ENCODE measurements around the gene DUSP28. TPM values are rescaled to one million over a fixed set of nuclear protein-coding genes. Genes with fewer than 3 reads are reported as not detected.
A peak's percentile ranks its signal among the peaks of the same experiment; 100 is the strongest.

The DUSP28 gene
- total RNA-seq, 2 donors from 2014 or later = 1.4 to 2.8 TPM

- no peaks in the 10 kb centered on the region for H3K27me3 Mint-ChIP-seq (ENCODE audit: insufficient read depth)
- no peak for TF ChIP-seq CTCF (conservative IDR thresholded peaks at IDR 0.05)
These were observed 25.6 kb downstream of the DUSP28 start for GRCh38 chr2:240585681-240586197.

GRCh38 chr2:240586198-240586918, 26.2 kb downstream of the DUSP28 start, which contains the start of gene CAPN10:
TSS of gene CAPN10 (plus strand) at chr2:240586734. CDS start at chr2:240586912, 178 bp downstream.
- Mint-ChIP-seq H3K9me3 (no peaks in the 10 kb centered on the region), H3K36me3 (ENCODE audit: low read depth) (peaks cover 22% of the 10 kb centered on the region), H3K4me3 (peak within 1 kb of the TSS; percentile 93), H3K27me3 (ENCODE audit: insufficient read depth) (no peaks in the 10 kb centered on the region), H3K4me1 (peaks cover 23% of the 10 kb centered on the region), H3K27ac (peak within 1 kb of the TSS; percentile 95)
- Histone ChIP-seq H3K4me1 (ENCODE audit: control insufficient read depth, insufficient read depth, low read length) (peaks cover 9% of the 10 kb centered on the region), H3K9me3 (ENCODE audit: control insufficient read depth, low read length) (no peaks in the 10 kb centered on the region), H3K9ac (ENCODE audit: extremely low read depth, low read length, poor library complexity, severe bottlenecking) (peak within 1 kb of the TSS; percentile 81), H3K27me3 (ENCODE audit: control insufficient read depth, insufficient read depth, low read length, poor library complexity, severe bottlenecking) (no peaks in the 10 kb centered on the region), H3K27ac (ENCODE audit: low read depth, low read length) (peak within 1 kb of the TSS; percentile 66), H3K36me3 (ENCODE audit: control insufficient read depth, insufficient read depth, low read length) (peaks cover 27% of the 10 kb centered on the region), H3K4me3 (ENCODE audit: low read length) (peak within 1 kb of the TSS; percentile 93)
- 0% methylated on average over 47 to 88 of the region's 88 CpGs for WGBS, 2 experiments (ENCODE audit: insufficient coverage in 1 of 2, insufficient read length in 1 of 2)
- TF ChIP-seq CTCF (conservative IDR thresholded peaks at IDR 0.05) = no peak
- peak; percentile 99 for DNase-seq

More at GRCh38 chr2:240585681-240586197, 25.6 kb downstream of the DUSP28 start:
- peak overlapping the region; percentile 81 for H3K9ac ChIP-seq (ENCODE audit: extremely low read depth, low read length, poor library complexity, severe bottlenecking)
- Mint-ChIP-seq H3K4me1 (peaks cover 23% of the 10 kb centered on the region), H3K27ac (peak overlapping the region; percentile 95), H3K4me3 (peak overlapping the region; percentile 93), H3K9me3 (no peaks in the 10 kb centered on the region), H3K36me3 (ENCODE audit: low read depth) (peaks cover 17% of the 10 kb centered on the region)
- DNase-seq = no peak
- H3K4me1 ChIP-seq (ENCODE audit: control insufficient read depth, insufficient read depth, low read length) = peaks cover 9% of the 10 kb centered on the region
- H3K27me3 ChIP-seq (ENCODE audit: control insufficient read depth, insufficient read depth, low read length, poor library complexity, severe bottlenecking) = no peaks in the 10 kb centered on the region
- WGBS, 2 experiments (ENCODE audit: insufficient coverage in 1 of 2, insufficient read length in 1 of 2) = 7 to 15% methylated on average over 8 to 20 of the region's 20 CpGs
- H3K27ac ChIP-seq (ENCODE audit: low read depth, low read length) = no peak overlapping the region
- peak overlapping the region; percentile 93 for H3K4me3 ChIP-seq (ENCODE audit: low read length)
- no peaks in the 10 kb centered on the region for H3K9me3 ChIP-seq (ENCODE audit: control insufficient read depth, low read length)
- H3K36me3 ChIP-seq (ENCODE audit: control insufficient read depth, insufficient read depth, low read length) = peaks cover 22% of the 10 kb centered on the region

GRCh38 chr2:240586919-240587800, 27.0 kb downstream of the DUSP28 start:
- 4 to 11% methylated on average over 20 to 62 of the region's 62 CpGs for WGBS, 2 experiments (ENCODE audit: insufficient coverage in 1 of 2, insufficient read length in 1 of 2)
- no peaks in the 10 kb centered on the region for H3K27me3 ChIP-seq (ENCODE audit: control insufficient read depth, insufficient read depth, low read length, poor library complexity, severe bottlenecking)
- peaks cover 29% of the 10 kb centered on the region for H3K36me3 ChIP-seq (ENCODE audit: control insufficient read depth, insufficient read depth, low read length)
- peaks cover 9% of the 10 kb centered on the region for H3K4me1 ChIP-seq (ENCODE audit: control insufficient read depth, insufficient read depth, low read length)
- Mint-ChIP-seq H3K27ac (peak overlapping the region; percentile 88), H3K36me3 (ENCODE audit: low read depth) (peaks cover 23% of the 10 kb centered on the region), H3K4me3 (peak overlapping the region; percentile 93), H3K4me1 (peaks cover 23% of the 10 kb centered on the region), H3K27me3 (ENCODE audit: insufficient read depth) (no peaks in the 10 kb centered on the region), H3K9me3 (no peaks in the 10 kb centered on the region)
- H3K4me3 ChIP-seq (ENCODE audit: low read length) = peak overlapping the region; percentile 93
- DNase-seq = peak; percentile 78
- H3K9me3 ChIP-seq (ENCODE audit: control insufficient read depth, low read length) = no peaks in the 10 kb centered on the region
- peak overlapping the region; percentile 30 for H3K9ac ChIP-seq (ENCODE audit: extremely low read depth, low read length, poor library complexity, severe bottlenecking)
- TF ChIP-seq CTCF (conservative IDR thresholded peaks at IDR 0.05) = no peak
- no peak overlapping the region for H3K27ac ChIP-seq (ENCODE audit: low read depth, low read length)

Measured in endodermal cell (in vitro differentiated cells).